Transverse colon (tissue), 4 donors: ENCODE results near the gene LYZ. TPM values are rescaled to one million over a fixed set of nuclear protein-coding genes. Genes with fewer than 3 reads are reported as not detected.

Source experiments
- DNase-seq: peaks from one replicate; pipeline ENCODE4 v3.0.0-alpha.2; 2019
- H3K27ac ChIP-seq, 4 donors: fragments of 200-600 bp; sonication (generic); 2 replicates each; pipeline ENCODE4 v1.5.1; 2016 to 2018; ENCODE audit warnings: inconsistent platforms in 4 of 4
- H3K27me3 ChIP-seq: fragments of 200-600 bp; sonication (generic); 2 replicates; pipeline ENCODE4 v1.5.1; 2017; ENCODE audit warnings: inconsistent platforms
- H3K36me3 ChIP-seq, 4 donors: fragments of 200-600 bp; sonication (generic); 2 replicates each; pipeline ENCODE4 v1.5.1; 2017 to 2019; ENCODE audit warnings: inconsistent platforms in 4 of 4
- H3K4me1 ChIP-seq, 4 donors: fragments of 200-600 bp; sonication (generic); 2 replicates each; pipeline ENCODE4 v1.5.1; 2017 to 2020; ENCODE audit warnings: inconsistent platforms in 4 of 4
- H3K4me3 ChIP-seq, 4 donors: fragments of 200-600 bp; sonication (generic); 1 replicate in 1 of 4; 2 replicates in 3 of 4; pipeline versions ENCODE4 v1.5.1 to v1.6.1; 2017 to 2019; ENCODE audit warnings: inconsistent platforms in 4 of 4
- H3K9me3 ChIP-seq, 2 donors: fragments of 200-600 bp; sonication (generic); 2 replicates each; pipeline ENCODE4 v1.5.1; 2017 to 2019; ENCODE audit warnings: inconsistent platforms in 2 of 2
- CTCF ChIP-seq, 5 experiments: fragments of 200-600 bp in 3 of 5; fragments of 450-650 bp in 2 of 5; sonication (generic) in 3 of 5; IDR thresholded peaks; 1 replicate in 2 of 5; 2 replicates in 3 of 5; pipeline ENCODE4 v1.5.1; 2016 to 2017; ENCODE audit warnings: antibody characterized with exemption in 5 of 5, inconsistent platforms in 3 of 5, mild to moderate bottlenecking in 2 of 5, moderate library complexity in 1 of 5
- EP300 ChIP-seq: sonication (generic); formaldehyde crosslinking; IDR thresholded peaks from one replicate; pipeline ENCODE4 v1.6.1; 2017; ENCODE audit warnings: antibody characterized with exemption, low read depth
- POLR2A ChIP-seq: fragments of 450-650 bp; IDR thresholded peaks from one replicate; pipeline ENCODE4 v1.6.1; 2016; ENCODE audit warnings: antibody characterized with exemption, mild to moderate bottlenecking, moderate library complexity
- POLR2AphosphoS5 ChIP-seq, 3 donors: sonication (generic); formaldehyde crosslinking; IDR thresholded peaks; one replicate each; pipeline ENCODE4 v1.6.1; 2016; ENCODE audit warnings: antibody characterized with exemption in 3 of 3
- WGBS, 2 donors: methylation state at CpG; one replicate each; pipeline ENCODE4 v1.1.5; 2018; ENCODE audit warnings: low coverage in 1 of 2; 5-methylcytosine and 5-hydroxymethylcytosine counted together
- in situ Hi-C, 4 donors: fragments of 200-750 bp; cut with MboI; loops; one replicate each; pipeline versions ENCODE4 v1.15.0 to v1.15.1; 2017; ENCODE audit warnings: low sequenced_read_pairs in 3 of 4, low pct_ligation_motif_present in 1 of 4, low pct_unique_long_range_greater_than_20kb in 1 of 4
- intact Hi-C: fragments of 100-400 bp; cut with DNase I; formaldehyde crosslinking; loops from one replicate; pipeline ENCODE4 v1.15.1; 2023; ENCODE audit warnings: low total_unique reads
- total RNA-seq, 4 donors: library from RNA; depleted of rRNA; stranded (reverse); fragments of >200 nt; gene quantifications; one replicate each; pipeline ENCODE4 v1.1.0, GENCODE V29; 2016

The LYZ gene
- total RNA-seq, 4 donors from 2014 or later: 2.0 to 43.0 (median 25.3) TPM

- peaks cover 0 to 14% (median 6%) of the 10 kb centered on the region in 4 donors for H3K4me1 ChIP-seq
- H3K27me3 ChIP-seq: no peaks in the 10 kb centered on the region
- no peak overlapping the region for H3K4me3 ChIP-seq
- in situ Hi-C loops (no loop called here), intact Hi-C loops (no loop called here)
- H3K27ac ChIP-seq: no peak overlapping the region
- no peak for DNase-seq
- no peaks in the 10 kb centered on the region for H3K36me3 ChIP-seq
- H3K9me3 ChIP-seq: no peaks in the 10 kb centered on the region
- WGBS, 2 donors: 93% methylated on average over 2 of the region's 2 CpGs; no CpG with 5 or more reads in 1 of the 2 donors
- no peak for TF ChIP-seq CTCF (IDR thresholded peaks at IDR 0.05)
- TF ChIP-seq POLR2AphosphoS5 (IDR thresholded peaks at IDR 0.05): no peak
- TF ChIP-seq POLR2A: no peak
- TF ChIP-seq EP300: no peak
These were observed 23.2 kb upstream of the LYZ start for GRCh38 chr12:69324797-69325466.

GRCh38 chr12:69328426-69328825 is 19.8 kb upstream of the LYZ start:
- Histone ChIP-seq H3K4me1 (peaks cover 8 to 44% (median 22%) of the 10 kb centered on the region in 4 donors), H3K36me3 (no peaks in the 10 kb centered on the region), H3K27ac (no peak overlapping the region), H3K9me3 (no peaks in the 10 kb centered on the region), H3K27me3 (no peaks in the 10 kb centered on the region), H3K4me3 (no peak overlapping the region)
- TF ChIP-seq CTCF (IDR thresholded peaks at IDR 0.05) (no peak), EP300 (no peak), POLR2A (no peak), POLR2AphosphoS5 (IDR thresholded peaks at IDR 0.05) (no peak)
- no peak for DNase-seq
- WGBS, 2 donors: 73 to 75% methylated on average over 3 of the region's 3 CpGs
- intact Hi-C loops: no loop called here
- in situ Hi-C loops: no loop called here

- in situ Hi-C loops (no loop called here), intact Hi-C loops (no loop called here)
- no peaks in the 10 kb centered on the region for H3K9me3 ChIP-seq
- H3K4me1 ChIP-seq: peaks cover 8 to 43% (median 22%) of the 10 kb centered on the region in 4 donors
- no peaks in the 10 kb centered on the region for H3K27me3 ChIP-seq
- H3K36me3 ChIP-seq: no peaks in the 10 kb centered on the region
- DNase-seq: no peak
- WGBS, 2 donors: 36 to 38% methylated on average over 7 to 8 of the region's 8 CpGs
- peak overlapping the region; percentile 82 to 91 (median 86) for H3K27ac ChIP-seq
- H3K4me3 ChIP-seq: peak overlapping the region in 2 of 4 donors; percentile 45 to 59
- TF ChIP-seq POLR2AphosphoS5 (IDR thresholded peaks at IDR 0.05) (peak in 1 of 3 donors; percentile 57), EP300 (no peak), CTCF (IDR thresholded peaks at IDR 0.05) (no peak), POLR2A (peak; percentile 37)
These were observed 18.3 kb upstream of the LYZ start for GRCh38 chr12:69329669-69330428.
